ENCODE results near the gene SETD1A.

Gene SETD1A

GRCh38 chr16:30951193-30951592 lies 6.4 kb upstream of the SETD1A start:
- H3K36me3 ChIP-seq (ENCODE audit: insufficient read depth, insufficient read length, low read length), result peaks cover 17% of the 10 kb centered on the region
- H3K4me3 ChIP-seq (ENCODE audit: insufficient read length, low read depth), result no peak overlapping the region
- no peak for TF ChIP-seq ZNF274 (IDR thresholded peaks at IDR 0.05; ENCODE audit: low read depth, low read length)
- TF ChIP-seq SUZ12 (IDR thresholded peaks at IDR 0.05; ENCODE audit: extremely low read depth, insufficient read depth, insufficient read length), result no peak
- TF ChIP-seq YY1 (IDR thresholded peaks at IDR 0.05; ENCODE audit: insufficient read depth, insufficient read length), result no peak
- no peak for DNase-seq (ENCODE audit: low read depth, low spot score)
- no peaks in the 10 kb centered on the region for H3K9me3 ChIP-seq (ENCODE audit: insufficient read depth, low read length)
- H3K9ac ChIP-seq (ENCODE audit: insufficient read length, low read depth), result no peak overlapping the region
- H3K4me1 ChIP-seq (ENCODE audit: insufficient read depth, insufficient read length), result peaks cover 18% of the 10 kb centered on the region
- H3K27me3 ChIP-seq (ENCODE audit: insufficient read depth, insufficient read length), result no peaks in the 10 kb centered on the region

DNA sequence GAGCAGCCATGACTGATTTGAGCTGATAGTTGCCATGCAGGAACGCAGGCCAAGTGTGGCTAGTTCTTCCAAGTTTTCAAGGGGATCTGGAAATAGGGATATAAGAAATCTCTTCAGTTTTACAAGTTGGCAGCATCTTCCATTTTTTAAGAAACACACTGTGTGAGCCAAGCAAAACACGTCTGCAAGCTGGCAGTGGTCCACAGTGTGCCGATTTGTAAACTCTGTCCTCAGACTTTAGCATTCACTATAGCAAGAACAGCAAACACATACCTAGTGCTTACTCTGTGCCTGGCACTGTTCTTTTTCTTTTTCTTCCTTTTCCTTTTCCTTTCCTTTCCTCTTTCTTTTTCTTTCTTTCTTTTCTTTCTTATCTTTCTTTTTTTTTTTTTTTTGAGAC lies 5.8 kb upstream of the SETD1A start:
- Histone ChIP-seq H3K9ac (ENCODE audit: insufficient read length, low read depth) (no peak overlapping the region), H3K4me1 (ENCODE audit: insufficient read depth, insufficient read length) (peaks cover 19% of the 10 kb centered on the region)
- DNase-seq (ENCODE audit: low read depth, low spot score), result no peak

GRCh38 chr16:30953111-30953510 lies 4.4 kb upstream of the SETD1A start:
- Histone ChIP-seq H3K9ac (ENCODE audit: insufficient read length, low read depth) (peak overlapping the region; percentile 12), H3K9me3 (ENCODE audit: insufficient read depth, low read length) (no peaks in the 10 kb centered on the region), H3K36me3 (ENCODE audit: insufficient read depth, insufficient read length, low read length) (peaks cover 6% of the 10 kb centered on the region), H3K27me3 (ENCODE audit: insufficient read depth, insufficient read length) (no peaks in the 10 kb centered on the region), H3K4me3 (ENCODE audit: insufficient read length, low read depth) (no peak overlapping the region), H3K4me1 (ENCODE audit: insufficient read depth, insufficient read length) (peaks cover 14% of the 10 kb centered on the region)
- TF ChIP-seq YY1 (IDR thresholded peaks at IDR 0.05; ENCODE audit: insufficient read depth, insufficient read length), result no peak
- TF ChIP-seq SUZ12 (IDR thresholded peaks at IDR 0.05; ENCODE audit: extremely low read depth, insufficient read depth, insufficient read length), result no peak
- TF ChIP-seq ZNF274 (IDR thresholded peaks at IDR 0.05; ENCODE audit: low read depth, low read length), result no peak
- no peak for DNase-seq (ENCODE audit: low read depth, low spot score)

More for the DNA sequence above, 5.8 kb upstream of the SETD1A start:
- Histone ChIP-seq H3K9me3 (ENCODE audit: insufficient read depth, low read length) (no peaks in the 10 kb centered on the region), H3K36me3 (ENCODE audit: insufficient read depth, insufficient read length, low read length) (peaks cover 12% of the 10 kb centered on the region), H3K27me3 (ENCODE audit: insufficient read depth, insufficient read length) (no peaks in the 10 kb centered on the region), H3K4me3 (ENCODE audit: insufficient read length, low read depth) (no peak overlapping the region)
- TF ChIP-seq ZNF274 (IDR thresholded peaks at IDR 0.05; ENCODE audit: low read depth, low read length) (no peak), YY1 (IDR thresholded peaks at IDR 0.05; ENCODE audit: insufficient read depth, insufficient read length) (no peak), SUZ12 (IDR thresholded peaks at IDR 0.05; ENCODE audit: extremely low read depth, insufficient read depth, insufficient read length) (no peak)

DNA sequence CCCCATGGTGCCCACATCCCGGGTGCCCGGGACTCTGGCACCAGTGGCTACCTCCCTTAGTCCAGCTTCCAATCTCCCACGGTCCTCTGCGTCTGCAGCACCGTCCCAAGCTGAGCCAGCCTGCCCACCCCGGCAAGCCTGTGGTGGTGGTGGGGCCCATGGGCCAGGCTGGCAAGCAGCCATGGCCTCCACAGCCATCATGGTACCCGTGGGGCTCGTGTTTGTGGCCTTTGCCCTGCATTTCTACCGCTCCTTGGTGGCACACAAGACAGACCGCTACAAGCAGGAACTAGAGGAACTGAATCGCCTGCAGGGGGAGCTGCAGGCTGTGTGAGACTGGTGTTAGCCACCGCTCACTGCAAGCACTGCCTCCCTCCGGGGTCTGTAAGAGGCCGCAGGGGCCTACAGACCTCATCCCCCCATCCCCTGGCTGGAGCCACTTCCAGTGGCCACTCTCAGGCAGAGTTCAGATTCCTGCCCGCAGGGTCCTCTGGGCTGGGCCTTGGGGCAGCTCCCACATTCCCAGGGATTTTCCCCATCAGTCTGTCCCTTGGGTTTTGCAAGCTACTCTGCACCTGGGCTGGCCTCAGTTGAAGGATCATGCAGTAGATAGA lies 3.9 kb upstream of the SETD1A start:
- Histone ChIP-seq H3K4me3 (ENCODE audit: insufficient read length, low read depth) (no peak overlapping the region), H3K27me3 (ENCODE audit: insufficient read depth, insufficient read length) (no peaks in the 10 kb centered on the region), H3K4me1 (ENCODE audit: insufficient read depth, insufficient read length) (peaks cover 16% of the 10 kb centered on the region), H3K9ac (ENCODE audit: insufficient read length, low read depth) (peak overlapping the region; percentile 12), H3K36me3 (ENCODE audit: insufficient read depth, insufficient read length, low read length) (peaks cover 7% of the 10 kb centered on the region), H3K9me3 (ENCODE audit: insufficient read depth, low read length) (no peaks in the 10 kb centered on the region)
- peak; percentile 90 for DNase-seq (ENCODE audit: low read depth, low spot score)
- no peak for TF ChIP-seq SUZ12 (IDR thresholded peaks at IDR 0.05; ENCODE audit: extremely low read depth, insufficient read depth, insufficient read length)
- no peak for TF ChIP-seq ZNF274 (IDR thresholded peaks at IDR 0.05; ENCODE audit: low read depth, low read length)
- no peak for TF ChIP-seq YY1 (IDR thresholded peaks at IDR 0.05; ENCODE audit: insufficient read depth, insufficient read length)

DNA sequence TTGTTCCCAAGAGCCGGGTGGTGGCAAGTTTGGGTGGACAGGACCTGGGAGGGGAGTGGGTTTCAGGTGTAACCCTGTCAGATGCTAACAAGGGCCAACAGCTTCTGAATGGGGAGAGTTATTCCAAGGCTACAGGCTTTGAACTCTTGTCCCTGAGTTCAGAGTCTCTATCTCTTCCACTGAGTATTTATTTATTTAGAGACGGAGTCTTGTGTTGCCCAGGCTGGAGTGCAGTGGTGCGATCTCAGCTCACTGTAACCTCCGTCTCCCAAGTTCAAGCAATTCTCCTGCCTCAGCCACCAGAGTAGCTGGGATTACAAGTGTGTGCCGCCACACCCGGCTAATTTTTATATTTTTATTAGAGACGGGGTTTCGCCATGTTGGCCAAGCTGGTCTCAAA lies 2.6 kb upstream of the SETD1A start:
- H3K9ac ChIP-seq (ENCODE audit: insufficient read length, low read depth), result no peak overlapping the region
- H3K27me3 ChIP-seq (ENCODE audit: insufficient read depth, insufficient read length), result no peaks in the 10 kb centered on the region
- H3K36me3 ChIP-seq (ENCODE audit: insufficient read depth, insufficient read length, low read length), result peaks cover 21% of the 10 kb centered on the region
- H3K4me3 ChIP-seq (ENCODE audit: insufficient read length, low read depth), result no peak overlapping the region
- TF ChIP-seq ZNF274 (IDR thresholded peaks at IDR 0.05; ENCODE audit: low read depth, low read length) (no peak), YY1 (IDR thresholded peaks at IDR 0.05; ENCODE audit: insufficient read depth, insufficient read length) (no peak), SUZ12 (IDR thresholded peaks at IDR 0.05; ENCODE audit: extremely low read depth, insufficient read depth, insufficient read length) (no peak)
- no peaks in the 10 kb centered on the region for H3K9me3 ChIP-seq (ENCODE audit: insufficient read depth, low read length)
- peaks cover 18% of the 10 kb centered on the region for H3K4me1 ChIP-seq (ENCODE audit: insufficient read depth, insufficient read length)
- DNase-seq (ENCODE audit: low read depth, low spot score), result no peak

DNA sequence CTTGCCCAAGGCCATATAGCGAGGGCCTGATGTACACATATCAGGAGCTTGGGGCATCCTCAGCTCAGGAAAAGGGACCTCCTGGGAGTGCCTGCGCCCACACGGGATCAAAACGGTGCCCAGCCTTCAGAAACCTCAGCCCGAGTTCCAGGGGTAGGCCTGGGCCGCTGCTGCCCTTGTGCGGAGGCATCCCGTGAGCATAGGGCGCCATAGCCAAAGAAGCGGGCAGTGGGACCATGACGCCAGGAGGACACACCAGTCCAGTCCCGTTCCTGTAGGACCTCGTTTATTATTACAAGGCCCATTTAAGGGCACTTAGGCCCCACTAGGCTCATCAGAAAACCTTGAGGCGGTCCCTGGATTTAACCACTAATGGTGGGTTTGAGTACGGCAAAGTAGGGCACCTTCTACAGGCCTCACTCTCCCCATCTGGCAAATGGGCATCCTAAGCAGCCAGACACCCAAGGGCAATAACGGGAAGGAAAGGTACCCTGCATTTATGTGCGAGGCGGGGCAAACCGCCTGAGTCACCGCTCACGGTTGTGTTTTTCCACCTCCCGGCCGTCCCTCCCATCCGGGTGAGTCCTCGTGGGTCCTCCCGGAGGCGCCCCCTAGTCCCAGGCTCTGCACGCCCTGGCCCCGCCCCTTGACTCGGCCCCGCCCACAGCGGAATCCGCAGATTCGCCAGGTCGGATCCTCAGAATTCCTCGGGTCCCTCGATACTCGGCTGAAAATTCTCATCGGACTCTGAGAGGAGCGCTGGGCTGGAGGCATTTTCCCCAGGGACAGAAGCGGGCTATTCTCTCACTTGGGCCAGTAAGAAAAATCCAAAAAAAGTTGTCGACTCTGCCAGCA lies 726 bp upstream of the SETD1A start:
- TF ChIP-seq SUZ12 (IDR thresholded peaks at IDR 0.05; ENCODE audit: extremely low read depth, insufficient read depth, insufficient read length) (no peak), ZNF274 (IDR thresholded peaks at IDR 0.05; ENCODE audit: low read depth, low read length) (no peak), YY1 (IDR thresholded peaks at IDR 0.05; ENCODE audit: insufficient read depth, insufficient read length) (no peak)
- no peak for DNase-seq (ENCODE audit: low read depth, low spot score)
- peak overlapping the region; percentile 87 for H3K4me3 ChIP-seq (ENCODE audit: insufficient read length, low read depth)
- no peaks in the 10 kb centered on the region for H3K27me3 ChIP-seq (ENCODE audit: insufficient read depth, insufficient read length)
- H3K9ac ChIP-seq (ENCODE audit: insufficient read length, low read depth), result peak overlapping the region; percentile 97
- peaks cover 20% of the 10 kb centered on the region for H3K4me1 ChIP-seq (ENCODE audit: insufficient read depth, insufficient read length)
- H3K36me3 ChIP-seq (ENCODE audit: insufficient read depth, insufficient read length, low read length), result peaks cover 36% of the 10 kb centered on the region
- no peaks in the 10 kb centered on the region for H3K9me3 ChIP-seq (ENCODE audit: insufficient read depth, low read length)
